ENCODE results near the gene DAGLA. TPM values are rescaled to one million over a fixed set of nuclear protein-coding genes. Genes with fewer than 3 reads are reported as not detected.

Gene DAGLA
- total and polyA plus RNA-seq, 2 of the 13 experiments (the other 11 are each of a cell fraction or from before 2014, with no cell fraction given) = 2.6 to 3.9 TPM

DNA sequence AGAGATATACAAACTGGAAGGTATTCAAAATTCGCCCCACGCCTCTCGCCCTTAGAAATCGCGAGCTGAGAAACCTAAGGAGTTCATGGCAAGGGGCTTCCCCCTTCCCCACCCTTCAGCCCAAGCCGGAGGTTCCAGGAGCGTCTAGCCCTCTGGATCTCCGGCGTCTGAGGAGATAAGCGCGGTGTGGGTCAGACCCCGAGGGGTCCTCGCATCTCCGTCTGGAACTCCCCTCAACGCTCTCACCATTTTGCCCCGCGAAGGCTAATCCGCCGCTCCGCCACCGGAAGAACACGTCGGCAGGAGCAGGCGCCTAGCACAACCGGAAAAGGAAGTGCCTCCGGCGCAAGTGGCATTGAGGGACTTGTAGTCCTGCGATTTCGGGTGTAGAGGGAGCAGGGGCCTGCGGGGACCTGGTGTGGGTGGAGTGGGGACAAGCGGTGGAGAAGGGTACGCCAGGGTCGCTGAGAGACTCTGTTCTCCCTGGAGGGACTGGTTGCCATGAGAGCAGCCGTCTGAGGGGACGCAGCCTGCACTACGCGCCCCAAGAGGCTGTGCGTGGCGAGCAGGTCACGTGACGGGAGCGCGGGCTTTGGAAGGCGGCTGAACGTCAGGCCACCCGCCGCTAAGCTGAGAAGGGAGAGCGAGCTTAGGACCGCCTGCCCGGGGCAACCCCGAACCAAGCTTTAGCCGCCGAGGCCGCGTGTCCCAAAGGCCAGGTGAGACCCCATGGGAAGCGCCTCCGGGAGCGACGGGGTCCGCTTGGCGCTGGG is 112.3 kb downstream of the DAGLA start, which contains the start of the genes FEN1 and TMEM258 (continued):
- TF ChIP-seq SNAPC4 (CRISPR knock-in tag; IDR thresholded peaks at IDR 0.05) (peak; percentile 56; the same call in 1 of the 2 replicates), MED13 (CRISPR knock-in tag; IDR thresholded peaks at IDR 0.05) (peak; percentile 53; the same call in 1 of the 2 replicates), ZGPAT (CRISPR knock-in tag; IDR thresholded peaks at IDR 0.05) (peak; percentile 88; the same call in 1 of the 2 replicates), YY1 (IDR thresholded peaks at IDR 0.05; ENCODE audit: insufficient read depth, insufficient replicate concordance, low read depth, low read length) (peak; percentile 79), HNRNPK (IDR thresholded peaks at IDR 0.05; ENCODE audit: low read depth, low read length, poor library complexity, severe bottlenecking) (no peak), ZNF772 (CRISPR knock-in tag; IDR thresholded peaks at IDR 0.05) (no peak), XRCC5 (optimal IDR thresholded peaks at IDR 0.05; ENCODE audit: low read length) (peak; percentile 55), TBX2 (CRISPR knock-in tag; IDR thresholded peaks at IDR 0.05; ENCODE audit: borderline replicate concordance) (0 out of 2 replicates have a peak, but pooled peaks have one; percentile 40), ZNF225 (CRISPR knock-in tag; IDR thresholded peaks at IDR 0.05) (no peak), IRF2 (CRISPR knock-in tag; IDR thresholded peaks at IDR 0.05) (peak; percentile 69), THAP9 (CRISPR knock-in tag; IDR thresholded peaks at IDR 0.05; ENCODE audit: borderline replicate concordance) (peak; percentile 66), SAP130 (CRISPR knock-in tag; IDR thresholded peaks at IDR 0.05; ENCODE audit: low read depth) (peak; percentile 98)
- TF ChIP-seq, protein P1, sequence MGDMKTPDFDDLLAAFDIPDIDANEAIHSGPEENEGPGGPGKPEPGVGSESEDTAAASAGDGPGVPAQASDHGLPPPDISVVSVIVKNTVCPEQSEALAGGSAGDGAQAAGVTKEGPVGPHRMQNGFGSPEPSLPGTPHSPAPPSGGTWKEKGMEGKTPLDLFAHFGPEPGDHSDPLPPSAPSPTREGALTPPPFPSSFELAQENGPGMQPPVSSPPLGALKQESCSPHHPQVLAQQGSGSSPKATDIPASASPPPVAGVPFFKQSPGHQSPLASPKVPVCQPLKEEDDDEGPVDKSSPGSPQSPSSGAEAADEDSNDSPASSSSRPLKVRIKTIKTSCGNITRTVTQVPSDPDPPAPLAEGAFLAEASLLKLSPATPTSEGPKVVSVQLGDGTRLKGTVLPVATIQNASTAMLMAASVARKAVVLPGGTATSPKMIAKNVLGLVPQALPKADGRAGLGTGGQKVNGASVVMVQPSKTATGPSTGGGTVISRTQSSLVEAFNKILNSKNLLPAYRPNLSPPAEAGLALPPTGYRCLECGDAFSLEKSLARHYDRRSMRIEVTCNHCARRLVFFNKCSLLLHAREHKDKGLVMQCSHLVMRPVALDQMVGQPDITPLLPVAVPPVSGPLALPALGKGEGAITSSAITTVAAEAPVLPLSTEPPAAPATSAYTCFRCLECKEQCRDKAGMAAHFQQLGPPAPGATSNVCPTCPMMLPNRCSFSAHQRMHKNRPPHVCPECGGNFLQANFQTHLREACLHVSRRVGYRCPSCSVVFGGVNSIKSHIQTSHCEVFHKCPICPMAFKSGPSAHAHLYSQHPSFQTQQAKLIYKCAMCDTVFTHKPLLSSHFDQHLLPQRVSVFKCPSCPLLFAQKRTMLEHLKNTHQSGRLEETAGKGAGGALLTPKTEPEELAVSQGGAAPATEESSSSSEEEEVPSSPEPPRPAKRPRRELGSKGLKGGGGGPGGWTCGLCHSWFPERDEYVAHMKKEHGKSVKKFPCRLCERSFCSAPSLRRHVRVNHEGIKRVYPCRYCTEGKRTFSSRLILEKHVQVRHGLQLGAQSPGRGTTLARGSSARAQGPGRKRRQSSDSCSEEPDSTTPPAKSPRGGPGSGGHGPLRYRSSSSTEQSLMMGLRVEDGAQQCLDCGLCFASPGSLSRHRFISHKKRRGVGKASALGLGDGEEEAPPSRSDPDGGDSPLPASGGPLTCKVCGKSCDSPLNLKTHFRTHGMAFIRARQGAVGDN (CRISPR knock-in tag; IDR thresholded peaks at IDR 0.05) = peak; percentile 94
- TF ChIP-seq, protein P2, sequence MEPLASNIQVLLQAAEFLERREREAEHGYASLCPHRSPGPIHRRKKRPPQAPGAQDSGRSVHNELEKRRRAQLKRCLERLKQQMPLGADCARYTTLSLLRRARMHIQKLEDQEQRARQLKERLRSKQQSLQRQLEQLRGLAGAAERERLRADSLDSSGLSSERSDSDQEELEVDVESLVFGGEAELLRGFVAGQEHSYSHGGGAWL (CRISPR knock-in tag; IDR thresholded peaks at IDR 0.05) = peak; percentile 61; the same call in 1 of the 2 replicates
